Measurements from ENCODE around the gene PNLIPRP2.

The PNLIPRP2 gene

DNA sequence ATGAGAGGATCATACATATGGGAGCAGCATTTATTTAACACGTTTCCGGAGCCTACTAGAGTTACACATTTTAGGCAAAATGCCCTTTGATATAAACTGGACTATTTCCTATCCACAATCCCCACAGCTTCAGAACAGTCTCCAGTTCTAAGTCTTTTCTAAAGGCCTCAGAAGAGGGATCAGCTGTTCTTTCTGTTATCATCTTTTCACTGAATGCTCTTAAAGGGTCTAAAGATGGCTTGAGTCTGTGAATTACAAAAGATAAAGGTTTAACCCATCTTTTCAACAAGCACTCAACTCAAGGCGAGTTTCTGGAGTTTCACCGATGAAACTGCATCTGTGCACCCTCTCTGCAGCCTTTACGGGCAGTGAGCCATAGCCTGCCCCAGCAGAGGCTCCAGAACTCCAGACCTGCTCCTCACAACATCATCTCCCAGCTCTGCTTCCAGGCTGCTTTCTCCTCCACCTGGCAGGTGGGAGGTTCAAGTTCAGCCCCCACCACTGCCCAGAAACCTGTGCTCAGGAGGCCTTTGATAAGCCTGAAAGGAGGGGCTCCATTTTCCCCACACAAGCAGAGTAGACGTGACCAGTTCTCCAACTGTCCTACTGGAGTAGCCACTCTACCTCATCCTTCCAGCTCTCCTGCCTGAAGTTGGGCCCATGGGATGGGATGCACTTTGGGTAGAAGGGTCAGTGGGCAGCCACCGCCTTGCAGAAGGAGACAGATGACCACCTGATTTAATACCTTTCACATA lies 68.2 kb downstream of the PNLIPRP2 start:
- Histone ChIP-seq H3K9me3 (ENCODE audit: insufficient read depth, low read depth, low read length) (no peaks in the 10 kb centered on the region), H4K12ac (ENCODE audit: low read depth, low read length) (no peak overlapping the region), H3K36me3 (ENCODE audit: control insufficient read depth in 1 of 2, insufficient read depth in 2 of 2, low read length in 2 of 2) (no peaks in the 10 kb centered on the region), H3K4ac (ENCODE audit: low read depth, low read length) (no peak overlapping the region), H3K4me2 (ENCODE audit: low read length) (no peak overlapping the region), H3K4me1 (ENCODE audit: control insufficient read depth in 1 of 2, insufficient read depth in 2 of 2, low read length in 2 of 2) (peaks cover 0 to 2% of the 10 kb centered on the region in 2 experiments), H3K4me3 (ENCODE audit: low read depth, low read length) (no peak overlapping the region), H2AK5ac (ENCODE audit: low read length) (no peak overlapping the region), H3K79me1 (ENCODE audit: low read length) (no peaks in the 10 kb centered on the region), H3K27ac (ENCODE audit: low read depth, low read length) (no peak overlapping the region), H4K8ac (ENCODE audit: low read depth, low read length) (no peak overlapping the region), H3K23ac (ENCODE audit: low read length) (no peak overlapping the region), H3K9ac (ENCODE audit: low read length) (no peak overlapping the region), H4K91ac (ENCODE audit: low read depth, low read length) (no peak overlapping the region), H3K18ac (ENCODE audit: low read length) (no peak overlapping the region), H3K27me3 (ENCODE audit: insufficient read depth, low read length) (no peaks in the 10 kb centered on the region), H3K79me2 (ENCODE audit: control insufficient read depth, insufficient read depth, low read length, poor library complexity) (no peaks in the 10 kb centered on the region), H2AFZ (ENCODE audit: insufficient read depth, low read length, poor library complexity) (no peak overlapping the region), H2BK5ac (ENCODE audit: low read depth, low read length, poor library complexity) (no peak overlapping the region), H3K14ac (ENCODE audit: low read length) (no peak overlapping the region), H2BK120ac (ENCODE audit: insufficient read depth, low read length, poor library complexity) (no peak overlapping the region), H2BK12ac (ENCODE audit: low read length) (no peak overlapping the region)
- WGBS (ENCODE audit: extremely low coverage, insufficient coverage, insufficient read length), result no CpG with 5 or more reads among the region's 7 CpGs
- DNase-seq, result no peak

DNA sequence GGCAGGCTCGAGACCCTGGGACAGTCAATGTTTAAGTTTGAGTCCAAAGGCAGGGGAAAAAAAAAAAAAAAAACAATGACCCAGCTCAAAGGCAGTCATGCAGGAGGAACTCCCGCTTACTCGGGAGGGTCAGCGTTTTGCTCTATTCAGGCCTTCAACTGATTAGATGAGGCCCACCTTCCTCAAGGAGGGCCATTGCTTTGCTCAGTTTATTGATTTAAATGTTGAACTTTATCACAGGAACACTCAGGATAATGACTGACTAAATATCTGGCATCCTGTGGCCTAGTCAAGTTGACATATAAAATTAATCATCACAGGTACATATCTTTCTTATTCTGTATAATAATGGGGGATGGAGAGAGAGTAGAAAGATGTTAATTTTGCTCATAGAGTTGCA lies 69.0 kb downstream of the PNLIPRP2 start:
- Histone ChIP-seq H3K9me3 (ENCODE audit: insufficient read depth, low read depth, low read length) (no peaks in the 10 kb centered on the region), H2AFZ (ENCODE audit: insufficient read depth, low read length, poor library complexity) (no peak overlapping the region), H4K12ac (ENCODE audit: low read depth, low read length) (no peak overlapping the region), H3K79me2 (ENCODE audit: control insufficient read depth, insufficient read depth, low read length, poor library complexity) (no peaks in the 10 kb centered on the region), H3K14ac (ENCODE audit: low read length) (no peak overlapping the region), H3K18ac (ENCODE audit: low read length) (no peak overlapping the region), H4K91ac (ENCODE audit: low read depth, low read length) (no peak overlapping the region), H3K4me3 (ENCODE audit: low read depth, low read length) (no peak overlapping the region), H3K79me1 (ENCODE audit: low read length) (no peaks in the 10 kb centered on the region), H2AK5ac (ENCODE audit: low read length) (no peak overlapping the region), H2BK5ac (ENCODE audit: low read depth, low read length, poor library complexity) (no peak overlapping the region), H3K23ac (ENCODE audit: low read length) (no peak overlapping the region), H4K8ac (ENCODE audit: low read depth, low read length) (no peak overlapping the region), H3K27me3 (ENCODE audit: insufficient read depth, low read length) (no peaks in the 10 kb centered on the region), H3K4me2 (ENCODE audit: low read length) (no peak overlapping the region), H2BK120ac (ENCODE audit: insufficient read depth, low read length, poor library complexity) (no peak overlapping the region), H3K4ac (ENCODE audit: low read depth, low read length) (no peak overlapping the region), H3K27ac (ENCODE audit: low read depth, low read length) (no peak overlapping the region), H2BK12ac (ENCODE audit: low read length) (no peak overlapping the region), H3K36me3 (ENCODE audit: control insufficient read depth in 1 of 2, insufficient read depth in 2 of 2, low read length in 2 of 2) (no peaks in the 10 kb centered on the region), H3K4me1 (ENCODE audit: control insufficient read depth in 1 of 2, insufficient read depth in 2 of 2, low read length in 2 of 2) (peaks cover 0 to 2% of the 10 kb centered on the region in 2 experiments), H3K9ac (ENCODE audit: low read length) (no peak overlapping the region)
- no peak for DNase-seq
- WGBS (ENCODE audit: extremely low coverage, insufficient coverage, insufficient read length), result no CpG with 5 or more reads among the region's 4 CpGs

DNA sequence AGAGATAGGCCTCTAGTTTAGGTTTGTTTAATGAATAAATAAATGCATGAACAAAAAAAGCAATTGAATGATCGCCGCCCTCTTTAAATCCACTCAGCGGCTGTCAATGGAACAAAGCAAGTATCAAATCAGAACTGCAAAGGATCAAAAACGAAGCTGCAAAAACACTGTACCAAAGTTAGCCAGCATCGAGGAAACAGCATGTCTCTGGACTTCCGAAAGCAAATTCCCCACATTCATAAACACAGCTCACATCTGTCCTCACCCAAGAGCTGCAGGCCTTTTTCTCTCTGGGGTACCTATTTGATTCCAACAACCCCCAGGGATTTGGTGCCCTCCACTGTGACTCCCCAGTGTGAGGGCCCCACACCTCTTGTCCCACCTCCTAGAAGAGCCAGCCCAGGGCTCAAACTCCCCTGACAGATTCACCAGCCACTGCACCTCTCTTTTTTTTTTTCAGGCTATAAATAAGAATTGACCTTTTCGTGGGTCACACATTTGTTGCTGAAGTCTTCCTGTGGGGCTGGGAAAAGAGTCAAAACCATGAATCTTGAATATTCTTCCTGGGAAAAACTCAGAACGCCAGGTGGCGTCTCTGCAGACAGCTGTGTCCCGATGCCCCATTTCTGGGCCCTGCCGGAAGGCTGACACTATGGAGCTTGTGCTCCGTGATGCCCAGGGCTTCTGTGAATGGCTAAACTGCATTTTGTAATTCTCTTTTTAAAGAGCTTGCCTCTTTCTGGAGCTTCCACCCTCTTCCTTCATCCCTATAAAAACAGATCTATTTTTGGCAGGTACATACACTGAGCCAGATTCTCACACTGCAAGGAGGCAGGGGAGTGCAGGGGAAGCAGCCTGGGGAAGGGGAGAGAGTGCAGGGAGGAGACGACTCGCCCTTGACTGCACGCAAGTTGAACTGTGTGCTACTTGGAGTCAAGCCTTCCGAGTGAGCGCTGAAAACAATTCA lies 69.9 kb downstream of the PNLIPRP2 start:
- no peak overlapping the region for H3K4me2 ChIP-seq (ENCODE audit: low read length)
- no peak overlapping the region for H3K23ac ChIP-seq (ENCODE audit: low read length)
- no peaks in the 10 kb centered on the region for H3K27me3 ChIP-seq (ENCODE audit: insufficient read depth, low read length)
- H3K27ac ChIP-seq (ENCODE audit: low read depth, low read length), result no peak overlapping the region
- H3K14ac ChIP-seq (ENCODE audit: low read length), result no peak overlapping the region
- no peak overlapping the region for H3K4me3 ChIP-seq (ENCODE audit: low read depth, low read length)
- H4K8ac ChIP-seq (ENCODE audit: low read depth, low read length), result no peak overlapping the region
- peaks cover 0 to 2% of the 10 kb centered on the region in 2 experiments for H3K4me1 ChIP-seq (ENCODE audit: control insufficient read depth in 1 of 2, insufficient read depth in 2 of 2, low read length in 2 of 2)
- no peak overlapping the region for H3K4ac ChIP-seq (ENCODE audit: low read depth, low read length)
- no peak overlapping the region for H4K12ac ChIP-seq (ENCODE audit: low read depth, low read length)
- H3K79me1 ChIP-seq (ENCODE audit: low read length), result no peaks in the 10 kb centered on the region
- no peak overlapping the region for H2BK12ac ChIP-seq (ENCODE audit: low read length)
- peak in 1 of 2 donors; percentile 34 for DNase-seq
- WGBS (ENCODE audit: extremely low coverage, insufficient coverage, insufficient read length), result no CpG with 5 or more reads among the region's 17 CpGs
- no peak overlapping the region for H2BK120ac ChIP-seq (ENCODE audit: insufficient read depth, low read length, poor library complexity)
- H3K36me3 ChIP-seq (ENCODE audit: control insufficient read depth in 1 of 2, insufficient read depth in 2 of 2, low read length in 2 of 2), result no peaks in the 10 kb centered on the region
- H3K18ac ChIP-seq (ENCODE audit: low read length), result no peak overlapping the region
- H2BK5ac ChIP-seq (ENCODE audit: low read depth, low read length, poor library complexity), result no peak overlapping the region
- no peak overlapping the region for H2AFZ ChIP-seq (ENCODE audit: insufficient read depth, low read length, poor library complexity)
- H3K9ac ChIP-seq (ENCODE audit: low read length), result no peak overlapping the region
- no peaks in the 10 kb centered on the region for H3K79me2 ChIP-seq (ENCODE audit: control insufficient read depth, insufficient read depth, low read length, poor library complexity)
- no peak overlapping the region for H2AK5ac ChIP-seq (ENCODE audit: low read length)
- H4K91ac ChIP-seq (ENCODE audit: low read depth, low read length), result no peak overlapping the region
- no peaks in the 10 kb centered on the region for H3K9me3 ChIP-seq (ENCODE audit: insufficient read depth, low read depth, low read length)

DNA sequence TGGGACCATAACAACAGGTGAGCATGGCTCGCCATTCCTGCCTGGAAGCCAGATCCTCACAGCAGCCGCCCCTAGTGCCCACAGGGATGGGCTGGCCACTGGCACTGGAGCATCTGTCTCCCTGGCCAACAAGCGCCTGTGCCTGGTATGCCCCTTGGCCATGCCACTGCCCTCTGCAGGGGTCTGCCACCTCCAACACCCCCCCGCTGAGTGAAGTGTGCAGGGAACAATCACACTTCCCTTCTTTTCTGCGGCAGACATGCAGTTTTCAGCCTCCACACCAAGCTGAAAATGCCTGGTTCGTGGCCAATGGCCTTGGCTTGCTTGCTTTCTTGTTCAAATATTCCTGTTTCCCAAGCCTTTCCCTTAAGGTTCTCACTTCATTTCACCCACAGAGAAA lies 70.9 kb downstream of the PNLIPRP2 start:
- Histone ChIP-seq H3K4ac (ENCODE audit: low read depth, low read length) (no peak overlapping the region), H3K9ac (ENCODE audit: low read length) (no peak overlapping the region), H3K79me2 (ENCODE audit: control insufficient read depth, insufficient read depth, low read length, poor library complexity) (no peaks in the 10 kb centered on the region), H2AK5ac (ENCODE audit: low read length) (no peak overlapping the region), H4K8ac (ENCODE audit: low read depth, low read length) (no peak overlapping the region), H3K4me1 (ENCODE audit: control insufficient read depth in 1 of 2, insufficient read depth in 2 of 2, low read length in 2 of 2) (peaks cover 0 to 2% of the 10 kb centered on the region in 2 experiments), H2AFZ (ENCODE audit: insufficient read depth, low read length, poor library complexity) (no peak overlapping the region), H3K27me3 (ENCODE audit: insufficient read depth, low read length) (no peaks in the 10 kb centered on the region), H3K79me1 (ENCODE audit: low read length) (no peaks in the 10 kb centered on the region), H3K18ac (ENCODE audit: low read length) (no peak overlapping the region), H3K9me3 (ENCODE audit: insufficient read depth, low read depth, low read length) (no peaks in the 10 kb centered on the region), H4K91ac (ENCODE audit: low read depth, low read length) (no peak overlapping the region), H4K12ac (ENCODE audit: low read depth, low read length) (no peak overlapping the region), H3K14ac (ENCODE audit: low read length) (no peak overlapping the region), H3K23ac (ENCODE audit: low read length) (no peak overlapping the region), H3K27ac (ENCODE audit: low read depth, low read length) (no peak overlapping the region), H2BK5ac (ENCODE audit: low read depth, low read length, poor library complexity) (no peak overlapping the region), H3K36me3 (ENCODE audit: control insufficient read depth in 1 of 2, insufficient read depth in 2 of 2, low read length in 2 of 2) (no peaks in the 10 kb centered on the region), H2BK120ac (ENCODE audit: insufficient read depth, low read length, poor library complexity) (no peak overlapping the region), H3K4me2 (ENCODE audit: low read length) (no peak overlapping the region), H3K4me3 (ENCODE audit: low read depth, low read length) (no peak overlapping the region), H2BK12ac (ENCODE audit: low read length) (no peak overlapping the region)
- no peak for DNase-seq
- WGBS (ENCODE audit: extremely low coverage, insufficient coverage, insufficient read length), result no CpG with 5 or more reads among the region's 6 CpGs
